ENCODE measurements around the gene BLTP1. TPM values are rescaled to one million over a fixed set of nuclear protein-coding genes. Genes with fewer than 3 reads are reported as not detected.

Gene BLTP1
- total RNA-seq, 1 donor from 2014 or later = 35.1 TPM

DNA sequence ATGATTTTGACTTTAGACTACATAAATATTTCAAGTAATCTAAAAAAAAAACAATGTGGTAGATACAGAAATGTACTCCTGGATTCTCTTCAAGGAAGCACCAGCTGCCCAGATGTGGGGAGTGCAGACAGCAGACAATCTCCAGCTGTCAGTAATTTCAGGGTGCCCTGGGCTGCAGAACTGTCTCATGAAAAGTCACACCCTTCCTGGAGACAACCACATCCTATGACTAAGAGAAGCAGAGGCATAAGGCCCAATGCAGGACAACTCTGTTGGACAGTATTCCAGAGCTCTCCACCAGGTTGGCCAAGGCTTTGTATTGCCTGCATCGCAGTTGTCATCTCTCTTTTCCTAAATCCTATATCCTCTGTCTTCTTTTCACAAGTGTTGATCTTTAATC is 34.4 kb upstream of the BLTP1 start:
- Mint-ChIP-seq H3K36me3 (ENCODE audit: low read depth, unreplicated experiment) (no peaks in the 10 kb centered on the region), H3K4me1 (ENCODE audit: low read depth, unreplicated experiment) (no peaks in the 10 kb centered on the region)
- H3K79me2 ChIP-seq (ENCODE audit: insufficient read depth, low read length) = no peaks in the 10 kb centered on the region

DNA sequence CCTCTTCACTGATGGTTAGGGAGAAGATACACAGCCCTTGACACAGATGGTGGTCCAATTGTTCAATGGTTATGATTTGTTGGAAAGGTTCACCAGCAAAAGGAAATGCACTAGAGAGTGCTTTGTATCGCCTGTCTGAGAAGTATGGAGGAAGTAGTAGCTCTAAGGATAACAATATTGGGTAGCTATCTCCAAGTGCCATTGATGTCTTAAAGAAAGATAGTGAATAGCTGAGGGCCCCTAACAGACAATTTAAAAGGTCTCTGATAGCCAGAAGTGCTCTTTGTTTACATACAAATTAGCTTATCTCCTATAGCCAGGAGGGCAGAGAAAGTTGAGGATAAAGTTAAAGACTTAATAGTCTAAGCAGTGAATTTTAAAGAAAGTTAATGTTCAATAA is 33.9 kb upstream of the BLTP1 start:
- Mint-ChIP-seq H3K36me3 (ENCODE audit: low read depth, unreplicated experiment) (no peaks in the 10 kb centered on the region), H3K27me3 (ENCODE audit: low read depth, unreplicated experiment) (no peaks in the 10 kb centered on the region), H3K27ac (ENCODE audit: unreplicated experiment) (no peak overlapping the region), H3K9me3 (ENCODE audit: unreplicated experiment) (peaks cover 4% of the 10 kb centered on the region), H3K4me1 (ENCODE audit: low read depth, unreplicated experiment) (no peaks in the 10 kb centered on the region), H3K4me3 (ENCODE audit: unreplicated experiment) (no peak overlapping the region)
- H3K36me3 ChIP-seq (ENCODE audit: insufficient read depth, low read length) = no peaks in the 10 kb centered on the region
- H2AFZ ChIP-seq (ENCODE audit: low read depth, low read length) = no peak overlapping the region
- H3K4me2 ChIP-seq (ENCODE audit: low read length) = no peak overlapping the region
- no peak overlapping the region for H3K4me3 ChIP-seq (ENCODE audit: insufficient read depth, low read depth, low read length)
- H4K20me1 ChIP-seq (ENCODE audit: insufficient read depth, low read length) = no peaks in the 10 kb centered on the region
- FAIRE-seq = no peak
- peaks cover 4% of the 10 kb centered on the region for H3K9me3 ChIP-seq (ENCODE audit: insufficient read depth, low read depth, low read length)
- no peaks in the 10 kb centered on the region for H3K4me1 ChIP-seq (ENCODE audit: insufficient read depth, low read length)
- no peak overlapping the region for H3K9ac ChIP-seq (ENCODE audit: low read length)
- no peaks in the 10 kb centered on the region for H3K27me3 ChIP-seq (ENCODE audit: insufficient read depth, low read length)
- no peak overlapping the region for H3K27ac ChIP-seq (ENCODE audit: low read depth, low read length)
- DNase-seq (ENCODE audit: low read depth) = no peak
- H3K79me2 ChIP-seq (ENCODE audit: insufficient read depth, low read length) = no peaks in the 10 kb centered on the region
- TF ChIP-seq EZH2 (IDR thresholded peaks at IDR 0.05; ENCODE audit: insufficient read depth, low read length) = no peak
- TF ChIP-seq, protein P1, sequence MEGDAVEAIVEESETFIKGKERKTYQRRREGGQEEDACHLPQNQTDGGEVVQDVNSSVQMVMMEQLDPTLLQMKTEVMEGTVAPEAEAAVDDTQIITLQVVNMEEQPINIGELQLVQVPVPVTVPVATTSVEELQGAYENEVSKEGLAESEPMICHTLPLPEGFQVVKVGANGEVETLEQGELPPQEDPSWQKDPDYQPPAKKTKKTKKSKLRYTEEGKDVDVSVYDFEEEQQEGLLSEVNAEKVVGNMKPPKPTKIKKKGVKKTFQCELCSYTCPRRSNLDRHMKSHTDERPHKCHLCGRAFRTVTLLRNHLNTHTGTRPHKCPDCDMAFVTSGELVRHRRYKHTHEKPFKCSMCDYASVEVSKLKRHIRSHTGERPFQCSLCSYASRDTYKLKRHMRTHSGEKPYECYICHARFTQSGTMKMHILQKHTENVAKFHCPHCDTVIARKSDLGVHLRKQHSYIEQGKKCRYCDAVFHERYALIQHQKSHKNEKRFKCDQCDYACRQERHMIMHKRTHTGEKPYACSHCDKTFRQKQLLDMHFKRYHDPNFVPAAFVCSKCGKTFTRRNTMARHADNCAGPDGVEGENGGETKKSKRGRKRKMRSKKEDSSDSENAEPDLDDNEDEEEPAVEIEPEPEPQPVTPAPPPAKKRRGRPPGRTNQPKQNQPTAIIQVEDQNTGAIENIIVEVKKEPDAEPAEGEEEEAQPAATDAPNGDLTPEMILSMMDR (IDR thresholded peaks at IDR 0.05; ENCODE audit: insufficient read depth, low read depth, low read length) = no peak

More for the DNA sequence above, 34.4 kb upstream of the BLTP1 start:
- Histone ChIP-seq H3K9ac (ENCODE audit: low read length) (no peak overlapping the region), H3K27ac (ENCODE audit: low read depth, low read length) (no peak overlapping the region), H3K36me3 (ENCODE audit: insufficient read depth, low read length) (no peaks in the 10 kb centered on the region), H3K4me2 (ENCODE audit: low read length) (no peak overlapping the region), H4K20me1 (ENCODE audit: insufficient read depth, low read length) (no peaks in the 10 kb centered on the region), H3K27me3 (ENCODE audit: insufficient read depth, low read length) (no peaks in the 10 kb centered on the region), H3K4me3 (ENCODE audit: insufficient read depth, low read depth, low read length) (no peak overlapping the region), H2AFZ (ENCODE audit: low read depth, low read length) (no peak overlapping the region), H3K4me1 (ENCODE audit: insufficient read depth, low read length) (no peaks in the 10 kb centered on the region), H3K9me3 (ENCODE audit: insufficient read depth, low read depth, low read length) (no peaks in the 10 kb centered on the region)
- no peak for DNase-seq (ENCODE audit: low read depth)
- TF ChIP-seq EZH2 (IDR thresholded peaks at IDR 0.05; ENCODE audit: insufficient read depth, low read length) = no peak
- TF ChIP-seq, protein P1 (IDR thresholded peaks at IDR 0.05; ENCODE audit: insufficient read depth, low read depth, low read length) = no peak
- Mint-ChIP-seq H3K9me3 (ENCODE audit: unreplicated experiment) (peaks cover 4% of the 10 kb centered on the region), H3K27me3 (ENCODE audit: low read depth, unreplicated experiment) (no peaks in the 10 kb centered on the region), H3K27ac (ENCODE audit: unreplicated experiment) (no peak overlapping the region), H3K4me3 (ENCODE audit: unreplicated experiment) (no peak overlapping the region)
- no peak for FAIRE-seq

DNA sequence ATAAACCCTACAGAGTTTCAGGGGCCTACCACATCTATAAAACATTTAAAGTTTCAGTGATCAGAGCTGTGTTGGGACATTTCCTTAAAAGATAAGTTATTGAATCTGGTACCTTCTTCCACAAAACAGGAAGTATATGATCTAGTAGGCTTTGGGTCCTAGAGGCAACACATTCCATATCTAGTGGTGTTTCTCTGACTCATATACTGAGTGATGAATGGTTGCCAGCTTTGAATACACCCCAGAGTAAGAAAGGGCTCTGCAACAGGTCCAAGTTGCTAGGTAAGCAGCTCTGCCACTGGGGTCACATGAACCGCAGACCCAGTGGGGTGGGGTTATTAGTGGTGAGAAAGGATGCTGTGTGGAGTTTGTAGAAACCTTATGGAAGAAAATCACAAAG is 32.4 kb upstream of the BLTP1 start:
- FAIRE-seq (no peak), DNase-seq (ENCODE audit: low read depth) (no peak)
- H3K79me2 ChIP-seq (ENCODE audit: insufficient read depth, low read length) = no peaks in the 10 kb centered on the region
- H3K4me3 ChIP-seq (ENCODE audit: insufficient read depth, low read depth, low read length) = no peak overlapping the region
- H3K4me2 ChIP-seq (ENCODE audit: low read length) = no peak overlapping the region
- H2AFZ ChIP-seq (ENCODE audit: low read depth, low read length) = no peak overlapping the region
- peaks cover 4% of the 10 kb centered on the region for H3K9me3 ChIP-seq (ENCODE audit: insufficient read depth, low read depth, low read length)
- H3K4me1 Mint-ChIP-seq (ENCODE audit: low read depth, unreplicated experiment) = no peaks in the 10 kb centered on the region
- no peak overlapping the region for H3K27ac Mint-ChIP-seq (ENCODE audit: unreplicated experiment)
- no peaks in the 10 kb centered on the region for H3K27me3 Mint-ChIP-seq (ENCODE audit: low read depth, unreplicated experiment)
- H3K9ac ChIP-seq (ENCODE audit: low read length) = no peak overlapping the region
- H3K4me1 ChIP-seq (ENCODE audit: insufficient read depth, low read length) = no peaks in the 10 kb centered on the region
- no peak overlapping the region for H3K4me3 Mint-ChIP-seq (ENCODE audit: unreplicated experiment)
- H3K36me3 Mint-ChIP-seq (ENCODE audit: low read depth, unreplicated experiment) = no peaks in the 10 kb centered on the region
- no peaks in the 10 kb centered on the region for H3K27me3 ChIP-seq (ENCODE audit: insufficient read depth, low read length)
- no peak for TF ChIP-seq EZH2 (IDR thresholded peaks at IDR 0.05; ENCODE audit: insufficient read depth, low read length)
- TF ChIP-seq, protein P1 (IDR thresholded peaks at IDR 0.05; ENCODE audit: insufficient read depth, low read depth, low read length) = no peak
- no peaks in the 10 kb centered on the region for H3K36me3 ChIP-seq (ENCODE audit: insufficient read depth, low read length)
- no peaks in the 10 kb centered on the region for H4K20me1 ChIP-seq (ENCODE audit: insufficient read depth, low read length)
- no peak overlapping the region for H3K27ac ChIP-seq (ENCODE audit: low read depth, low read length)
- peaks cover 4% of the 10 kb centered on the region for H3K9me3 Mint-ChIP-seq (ENCODE audit: unreplicated experiment)
